ENCODE results near the gene SEC14L2. TPM values are rescaled to one million over a fixed set of nuclear protein-coding genes. Genes with fewer than 3 reads are reported as not detected.
A peak's percentile ranks its signal among the peaks of the same experiment; 100 is the strongest.

Gene SEC14L2
- total and polyA plus RNA-seq, 2 of the 4 experiments (the other 2 are of a cell fraction), result 38.7 to 54.8 TPM

GRCh38 chr22:30390974-30391691 lies 5.7 kb upstream of the SEC14L2 start:
- Histone ChIP-seq H3K27ac (ENCODE audit: insufficient read depth, low read length) (no peak overlapping the region), H2AFZ (replicated peaks; ENCODE audit: low read length, poor library complexity) (peak overlapping the region; percentile 85), H3K4me3 (ENCODE audit: insufficient read depth, low read depth, low read length) (no peak overlapping the region)

More at GRCh38 chr22:30390974-30391691, 5.7 kb upstream of the SEC14L2 start:
- no peaks in the 10 kb centered on the region for H3K36me3 ChIP-seq (ENCODE audit: control insufficient read depth, insufficient read depth, low read length)
- H3K14ac ChIP-seq (replicated peaks; ENCODE audit: low read depth, low read length), result 0 out of 2 replicates have a peak overlapping the region, but pooled peaks have one; percentile 54
- no peaks in the 10 kb centered on the region for H4K20me1 ChIP-seq (ENCODE audit: insufficient read depth, low read length)
- H3K4ac ChIP-seq (ENCODE audit: low read depth, low read length), result peak overlapping the region; percentile 55
- TF ChIP-seq, protein P1, sequence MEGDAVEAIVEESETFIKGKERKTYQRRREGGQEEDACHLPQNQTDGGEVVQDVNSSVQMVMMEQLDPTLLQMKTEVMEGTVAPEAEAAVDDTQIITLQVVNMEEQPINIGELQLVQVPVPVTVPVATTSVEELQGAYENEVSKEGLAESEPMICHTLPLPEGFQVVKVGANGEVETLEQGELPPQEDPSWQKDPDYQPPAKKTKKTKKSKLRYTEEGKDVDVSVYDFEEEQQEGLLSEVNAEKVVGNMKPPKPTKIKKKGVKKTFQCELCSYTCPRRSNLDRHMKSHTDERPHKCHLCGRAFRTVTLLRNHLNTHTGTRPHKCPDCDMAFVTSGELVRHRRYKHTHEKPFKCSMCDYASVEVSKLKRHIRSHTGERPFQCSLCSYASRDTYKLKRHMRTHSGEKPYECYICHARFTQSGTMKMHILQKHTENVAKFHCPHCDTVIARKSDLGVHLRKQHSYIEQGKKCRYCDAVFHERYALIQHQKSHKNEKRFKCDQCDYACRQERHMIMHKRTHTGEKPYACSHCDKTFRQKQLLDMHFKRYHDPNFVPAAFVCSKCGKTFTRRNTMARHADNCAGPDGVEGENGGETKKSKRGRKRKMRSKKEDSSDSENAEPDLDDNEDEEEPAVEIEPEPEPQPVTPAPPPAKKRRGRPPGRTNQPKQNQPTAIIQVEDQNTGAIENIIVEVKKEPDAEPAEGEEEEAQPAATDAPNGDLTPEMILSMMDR (conservative IDR thresholded peaks at IDR 0.05; ENCODE audit: low read depth, low read length), result peak; percentile 87
- peak; percentile 47; the same call in 1 of the 2 replicates for TF ChIP-seq FOS (IDR thresholded peaks at IDR 0.05; ENCODE audit: low read depth, low read length)
- TF ChIP-seq BHLHE40 (IDR thresholded peaks at IDR 0.05; ENCODE audit: low read depth, low read length), result no peak
- peak; percentile 91 for TF ChIP-seq RAD21 (IDR thresholded peaks at IDR 0.05; ENCODE audit: low read length)
- peak; percentile 60; the same call in 1 of the 2 replicates for TF ChIP-seq USF2 (IDR thresholded peaks at IDR 0.05; ENCODE audit: low read depth, low read length)
- no peak for TF ChIP-seq MAFK (IDR thresholded peaks at IDR 0.05; ENCODE audit: low read depth, low read length)
- TF ChIP-seq CHD1 (IDR thresholded peaks at IDR 0.05; ENCODE audit: low read depth, low read length), result no peak
- no peak for TF ChIP-seq RFX5 (IDR thresholded peaks at IDR 0.05; ENCODE audit: low read depth, low read length)
- peak; percentile 36; the same call in 1 of the 2 replicates for TF ChIP-seq MXI1 (IDR thresholded peaks at IDR 0.05; ENCODE audit: borderline replicate concordance, low read depth, low read length)
- peak; percentile 69 for TF ChIP-seq MAZ (IDR thresholded peaks at IDR 0.05; ENCODE audit: borderline replicate concordance, low read depth, low read length)
- TF ChIP-seq POLR2A (IDR thresholded peaks at IDR 0.05; ENCODE audit: low read depth, low read length), result no peak
- peak; percentile 87 for TF ChIP-seq SMC3 (IDR thresholded peaks at IDR 0.05; ENCODE audit: low read depth, low read length)
- TF ChIP-seq CEBPB (IDR thresholded peaks at IDR 0.05; ENCODE audit: low read depth, low read length), result no peak
- ChIA-PET CTCF (interaction anchor here (1.2 kb wide), 1 partner anchor 35 kb away, joined by 3 read pairs; no protein-coding TSS in a partner anchor), POLR2A (ENCODE audit: unreplicated experiment) (no interaction called here)
- H3K79me1 ChIP-seq (ENCODE audit: low read depth in 1 of 2, low read length in 2 of 2), result peaks cover 5 to 11% of the 10 kb centered on the region in 2 experiments
- H4K8ac ChIP-seq (ENCODE audit: low read depth in 2 of 2, low read length in 2 of 2), result peak overlapping the region; percentile 9 to 73; a peak in 2 of 4 replicates
- no peaks in the 10 kb centered on the region for H3K9me3 ChIP-seq (ENCODE audit: control insufficient read depth, insufficient read depth, low read length)
- no peak overlapping the region for H3K56ac ChIP-seq (ENCODE audit: extremely low read depth, insufficient read depth, low read length)
- intact Hi-C loops (cut with micrococcal nuclease) (loop anchor here (1.0 kb wide), 1 partner anchor 94 kb away; no protein-coding TSS in a partner anchor), in situ Hi-C loops (cut with MboI; ENCODE audit: low sequenced_read_pairs) (loop anchor here (10.0 kb wide), 2 partner anchors 94 to 286 kb away; no protein-coding TSS in a partner anchor), dilution Hi-C loops (cut with HindIII; ENCODE audit: low sequenced_read_pairs, unreplicated experiment) (no loop called here)
- no peak overlapping the region for H3K18ac ChIP-seq (ENCODE audit: low read depth, low read length)
- DNase-seq (peak; percentile 70), ATAC-seq (ENCODE audit: low read depth) (no peak; the same call in 1 of the 2 replicates)
- WGBS, 2 experiments (ENCODE audit: extremely low coverage in 2 of 2, insufficient read length in 1 of 2), result 78% methylated on average over 1 of the region's 5 CpGs; no CpG with 5 or more reads in 1 of the 2 experiments
- no peaks in the 10 kb centered on the region for H3K27me3 ChIP-seq (ENCODE audit: control insufficient read depth, insufficient read depth, low read length)
- peak overlapping the region; percentile 46; the same call in 2 of the 3 replicates for H2BK15ac ChIP-seq (ENCODE audit: low read depth, low read length)
- 0 out of 2 replicates have a peak overlapping the region, but pooled peaks have one; percentile 40 for H2BK120ac ChIP-seq (ENCODE audit: low read depth, low read length)
- H3K9me1 ChIP-seq (ENCODE audit: insufficient read depth, low read length), result peaks cover 7% of the 10 kb centered on the region
- peak overlapping the region; percentile 34; the same call in 1 of the 2 replicates for H4K5ac ChIP-seq (ENCODE audit: low read depth, low read length)
- peak overlapping the region; percentile 45 for H4K91ac ChIP-seq (ENCODE audit: insufficient read depth, low read depth, low read length)
- H3K9ac ChIP-seq (ENCODE audit: low read depth, low read length), result no peak overlapping the region
- H2AK5ac ChIP-seq (ENCODE audit: low read depth, low read length), result peak overlapping the region; percentile 75
- BruUV-seq (replicated peaks), result no TSS peak
- no peak overlapping the region for H2BK5ac ChIP-seq (ENCODE audit: low read depth, low read length, poor library complexity, severe bottlenecking)
- H2BK20ac ChIP-seq (ENCODE audit: low read depth, low read length), result peak overlapping the region; percentile 54; the same call in 1 of the 2 replicates
- peaks cover 13% of the 10 kb centered on the region for H3K4me1 ChIP-seq (ENCODE audit: control insufficient read depth, insufficient read depth, low read length)
- H3K23ac ChIP-seq (ENCODE audit: low read depth, low read length), result no peak overlapping the region
- no peak overlapping the region for H3K4me2 ChIP-seq (ENCODE audit: low read depth, low read length)
- peak overlapping the region; percentile 10 for H2AK9ac ChIP-seq (replicated peaks; ENCODE audit: low read depth, low read length, poor library complexity)
